ENCODE results near the gene RAD51. TPM values are rescaled to one million over a fixed set of nuclear protein-coding genes. Genes with fewer than 3 reads are reported as not detected.

Gene RAD51
- total RNA-seq, 1 donor from 2014 or later: 48.1 TPM

GRCh38 chr15:40702077-40702476 lies 7.1 kb downstream of the RAD51 start:
- Histone ChIP-seq H3K9me3 (ENCODE audit: low read depth) (no peaks in the 10 kb centered on the region), H3K79me2 (ENCODE audit: low read depth) (peaks cover 3% of the 10 kb centered on the region), H3F3A (ENCODE audit: low read depth) (no peaks in the 10 kb centered on the region), H3K27me3 (no peaks in the 10 kb centered on the region), H3K4me3 (no peak overlapping the region), H3K27ac (no peak overlapping the region), H3K36me3 (peaks cover 13% of the 10 kb centered on the region), H3K9ac (no peak overlapping the region), H3K4me2 (no peak overlapping the region), H3K4me1 (no peaks in the 10 kb centered on the region), H4K20me1 (ENCODE audit: low read depth) (peaks cover 4% of the 10 kb centered on the region), H2AFZ (replicated peaks) (no peak overlapping the region)
- H3K36me3 Mint-ChIP-seq: peaks cover 11% of the 10 kb centered on the region
- TF ChIP-seq, protein P1, sequence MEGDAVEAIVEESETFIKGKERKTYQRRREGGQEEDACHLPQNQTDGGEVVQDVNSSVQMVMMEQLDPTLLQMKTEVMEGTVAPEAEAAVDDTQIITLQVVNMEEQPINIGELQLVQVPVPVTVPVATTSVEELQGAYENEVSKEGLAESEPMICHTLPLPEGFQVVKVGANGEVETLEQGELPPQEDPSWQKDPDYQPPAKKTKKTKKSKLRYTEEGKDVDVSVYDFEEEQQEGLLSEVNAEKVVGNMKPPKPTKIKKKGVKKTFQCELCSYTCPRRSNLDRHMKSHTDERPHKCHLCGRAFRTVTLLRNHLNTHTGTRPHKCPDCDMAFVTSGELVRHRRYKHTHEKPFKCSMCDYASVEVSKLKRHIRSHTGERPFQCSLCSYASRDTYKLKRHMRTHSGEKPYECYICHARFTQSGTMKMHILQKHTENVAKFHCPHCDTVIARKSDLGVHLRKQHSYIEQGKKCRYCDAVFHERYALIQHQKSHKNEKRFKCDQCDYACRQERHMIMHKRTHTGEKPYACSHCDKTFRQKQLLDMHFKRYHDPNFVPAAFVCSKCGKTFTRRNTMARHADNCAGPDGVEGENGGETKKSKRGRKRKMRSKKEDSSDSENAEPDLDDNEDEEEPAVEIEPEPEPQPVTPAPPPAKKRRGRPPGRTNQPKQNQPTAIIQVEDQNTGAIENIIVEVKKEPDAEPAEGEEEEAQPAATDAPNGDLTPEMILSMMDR (IDR thresholded peaks at IDR 0.05): peak; percentile 22
- TF ChIP-seq EZH2 (IDR thresholded peaks at IDR 0.05) (no peak), EZH2phosphoT487 (IDR thresholded peaks at IDR 0.05) (no peak)
- H3K4me1 Mint-ChIP-seq: no peaks in the 10 kb centered on the region
- no peak for DNase-seq (ENCODE audit: low spot score)
- no peaks in the 10 kb centered on the region for H3K9me3 Mint-ChIP-seq
- no peak overlapping the region for H3K4me3 Mint-ChIP-seq
- no peak overlapping the region for H3K27ac Mint-ChIP-seq
- H3K27me3 Mint-ChIP-seq (ENCODE audit: insufficient read depth, low read depth): no peaks in the 10 kb centered on the region

DNA sequence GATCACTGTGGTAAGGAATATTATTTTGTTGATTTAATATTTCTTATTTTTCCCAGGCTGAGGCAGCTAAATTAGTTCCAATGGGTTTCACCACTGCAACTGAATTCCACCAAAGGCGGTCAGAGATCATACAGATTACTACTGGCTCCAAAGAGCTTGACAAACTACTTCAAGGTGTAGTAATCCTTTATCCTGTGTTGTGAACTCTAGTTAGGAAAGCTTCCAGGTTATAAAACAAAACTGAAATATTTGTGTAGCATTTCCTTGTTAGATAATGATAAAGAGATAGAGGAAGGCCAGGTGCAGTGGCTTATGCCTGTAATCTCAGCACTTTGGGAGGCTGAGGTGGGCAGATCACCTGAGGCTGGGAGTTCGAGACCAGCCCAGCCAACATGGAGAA lies 11.1 kb downstream of the RAD51 start:
- Mint-ChIP-seq H3K9me3 (no peaks in the 10 kb centered on the region), H3K4me1 (no peaks in the 10 kb centered on the region), H3K4me3 (no peak overlapping the region), H3K36me3 (peaks cover 20% of the 10 kb centered on the region), H3K27me3 (ENCODE audit: insufficient read depth, low read depth) (no peaks in the 10 kb centered on the region), H3K27ac (no peak overlapping the region)
- no peaks in the 10 kb centered on the region for H4K20me1 ChIP-seq (ENCODE audit: low read depth)
- H3K9ac ChIP-seq: no peak overlapping the region
- no peaks in the 10 kb centered on the region for H3F3A ChIP-seq (ENCODE audit: low read depth)
- no peaks in the 10 kb centered on the region for H3K9me3 ChIP-seq (ENCODE audit: low read depth)
- H3K27ac ChIP-seq: no peak overlapping the region
- H2AFZ ChIP-seq (replicated peaks): no peak overlapping the region
- no peak overlapping the region for H3K4me3 ChIP-seq
- DNase-seq (ENCODE audit: low spot score): no peak
- H3K4me2 ChIP-seq: no peak overlapping the region
- TF ChIP-seq, protein P1 (IDR thresholded peaks at IDR 0.05): no peak
- no peak for TF ChIP-seq EZH2phosphoT487 (IDR thresholded peaks at IDR 0.05)
- no peak for TF ChIP-seq EZH2 (IDR thresholded peaks at IDR 0.05)
- H3K36me3 ChIP-seq: peaks cover 11% of the 10 kb centered on the region
- no peaks in the 10 kb centered on the region for H3K4me1 ChIP-seq
- no peaks in the 10 kb centered on the region for H3K27me3 ChIP-seq
- H3K79me2 ChIP-seq (ENCODE audit: low read depth): no peaks in the 10 kb centered on the region

GRCh38 chr15:40714144-40714543 lies 19.2 kb downstream of the RAD51 start:
- no peak overlapping the region for H3K4me3 ChIP-seq
- no peak for DNase-seq (ENCODE audit: low spot score)
- H3K9ac ChIP-seq: no peak overlapping the region
- H3K27ac Mint-ChIP-seq: no peak overlapping the region
- no peaks in the 10 kb centered on the region for H3K79me2 ChIP-seq (ENCODE audit: low read depth)
- no peak for TF ChIP-seq EZH2 (IDR thresholded peaks at IDR 0.05)
- no peak for TF ChIP-seq EZH2phosphoT487 (IDR thresholded peaks at IDR 0.05)
- TF ChIP-seq, protein P1 (IDR thresholded peaks at IDR 0.05): no peak
- H3K27me3 ChIP-seq: no peaks in the 10 kb centered on the region
- no peaks in the 10 kb centered on the region for H3K4me1 Mint-ChIP-seq
- H4K20me1 ChIP-seq (ENCODE audit: low read depth): no peaks in the 10 kb centered on the region
- H3K9me3 Mint-ChIP-seq: no peaks in the 10 kb centered on the region
- H3K4me3 Mint-ChIP-seq: no peak overlapping the region
- no peak overlapping the region for H2AFZ ChIP-seq (replicated peaks)
- no peaks in the 10 kb centered on the region for H3K9me3 ChIP-seq (ENCODE audit: low read depth)
- no peak overlapping the region for H3K4me2 ChIP-seq
- peaks cover 16% of the 10 kb centered on the region for H3K36me3 ChIP-seq
- H3K4me1 ChIP-seq: no peaks in the 10 kb centered on the region
- H3F3A ChIP-seq (ENCODE audit: low read depth): no peaks in the 10 kb centered on the region
- no peaks in the 10 kb centered on the region for H3K27me3 Mint-ChIP-seq (ENCODE audit: insufficient read depth, low read depth)
- no peak overlapping the region for H3K27ac ChIP-seq
- H3K36me3 Mint-ChIP-seq: peaks cover 22% of the 10 kb centered on the region

All from neural progenitor cell (in vitro differentiated cells).